HG03469 (cell line): Measurements from ENCODE around the gene CD63.
A peak's percentile ranks its signal among the peaks of the same experiment; 100 is the strongest.
"Not testable (repeated sequence)": the region's sequence is repeated elsewhere in the genome, so short reads cannot be mapped to it uniquely, and the experiment has no call there.

ENCODE experiments used
- ATAC-seq: cut with Tn5 transposase; IDR thresholded peaks from one replicate; pipeline ENCODE4 v1.9.1; 2021; ENCODE audit warnings: mild to moderate bottlenecking, moderate library complexity, moderate number of reproducible peaks; ENCODE audit not compliant: unreplicated experiment

CD63 gene, protein sequence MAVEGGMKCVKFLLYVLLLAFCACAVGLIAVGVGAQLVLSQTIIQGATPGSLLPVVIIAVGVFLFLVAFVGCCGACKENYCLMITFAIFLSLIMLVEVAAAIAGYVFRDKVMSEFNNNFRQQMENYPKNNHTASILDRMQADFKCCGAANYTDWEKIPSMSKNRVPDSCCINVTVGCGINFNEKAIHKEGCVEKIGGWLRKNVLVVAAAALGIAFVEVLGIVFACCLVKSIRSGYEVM

DNA sequence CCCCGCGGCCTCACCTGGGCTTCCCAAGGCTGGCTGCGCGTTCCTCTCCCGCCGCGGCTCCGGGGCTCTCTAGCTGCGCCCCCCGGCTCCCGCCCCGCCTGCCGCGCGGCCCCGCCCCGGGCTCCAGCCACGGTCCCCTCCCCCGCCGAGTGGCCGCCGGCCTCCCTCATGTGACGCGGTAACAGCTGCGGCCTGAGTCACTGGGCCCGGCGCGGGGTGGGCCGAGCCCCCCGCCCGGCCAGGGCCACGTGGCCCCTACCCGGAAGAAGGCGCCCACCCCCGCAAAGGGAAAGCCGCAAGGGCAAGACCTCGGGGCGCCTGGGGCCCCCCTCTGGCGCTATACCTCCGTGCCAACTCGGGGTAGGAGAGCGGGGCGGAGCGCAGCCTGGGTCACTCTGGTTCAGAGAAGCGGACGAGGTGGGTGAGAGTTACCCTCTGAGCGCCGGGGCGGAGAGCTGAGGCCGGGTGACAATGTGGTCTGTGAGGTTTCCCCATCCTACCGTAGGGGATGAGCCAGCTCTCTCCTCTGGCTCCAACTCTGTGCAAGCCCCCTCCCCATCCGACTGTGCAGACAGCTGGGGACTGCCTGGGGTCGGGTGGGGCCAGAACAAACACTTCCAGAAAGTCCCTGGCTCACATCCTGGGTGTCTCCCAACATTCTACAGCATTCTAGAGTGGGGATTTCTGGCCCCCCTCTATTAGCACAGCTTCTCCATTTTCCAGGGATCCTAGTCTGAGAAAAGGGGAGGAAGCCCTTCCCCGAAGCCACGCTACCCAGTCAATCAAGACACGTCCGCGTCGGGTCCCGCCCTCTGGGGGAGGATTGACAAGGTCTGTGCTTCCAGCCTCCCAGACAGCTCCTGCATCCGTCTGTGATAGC is at the start of gene CD63:
CD63 (minus strand) TSS at position 71 of the 880 bp plus-strand sequence. CDS start 668 bp downstream, outside the sequence.
- ATAC-seq, result peak; percentile 38

- no peak for ATAC-seq
Measured at GRCh38 chr12:55777856-55778255, 49.0 kb upstream of the CD63 start.

DNA sequence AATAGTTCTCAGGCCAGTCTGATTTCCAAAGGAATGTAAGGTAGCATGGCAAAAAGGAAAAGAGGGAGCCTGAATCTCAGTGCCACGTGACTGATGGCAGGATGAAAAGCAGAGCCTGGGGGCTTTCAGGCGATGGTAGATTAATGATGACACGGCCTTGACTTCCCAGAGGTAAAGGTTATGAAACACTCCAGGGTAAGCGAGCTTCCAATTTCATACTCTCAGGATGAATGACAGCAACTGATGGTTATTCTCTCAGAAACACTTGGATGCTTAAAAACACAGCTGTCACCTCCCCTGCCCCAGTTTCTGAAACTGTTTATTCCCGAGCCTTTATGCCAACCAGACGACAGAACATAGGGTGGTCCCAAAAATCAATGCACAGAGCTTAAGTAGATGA is 42.9 kb upstream of the CD63 start:
- ATAC-seq, result no peak

- no peak for ATAC-seq
Measured at GRCh38 chr12:55767156-55767555, 38.3 kb upstream of the CD63 start.

- ATAC-seq, result no peak
Measured at GRCh38 chr12:55765736-55766290, 37.0 kb upstream of the CD63 start.

- no peak for ATAC-seq
Measured at GRCh38 chr12:55762646-55763045, 33.8 kb upstream of the CD63 start.

DNA sequence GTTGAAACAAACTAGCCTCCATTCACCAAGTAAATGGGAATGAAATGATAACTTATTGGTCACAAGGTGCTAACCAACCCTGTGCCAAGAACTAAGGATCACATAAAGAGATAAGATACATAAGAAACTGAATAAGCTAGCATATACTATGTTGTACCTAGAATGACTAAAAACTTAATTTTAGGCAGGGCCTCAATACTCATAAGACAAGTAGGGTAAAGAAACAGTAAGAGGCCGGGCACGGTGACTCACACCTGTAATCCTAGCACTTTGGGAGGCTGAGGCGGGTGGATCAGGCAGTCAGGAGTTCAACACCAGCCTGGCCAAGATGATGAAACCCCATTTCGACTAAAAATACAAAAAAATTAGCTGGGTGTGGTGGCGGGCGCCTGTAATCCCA is 31.9 kb upstream of the CD63 start:
- ATAC-seq, result no peak

DNA sequence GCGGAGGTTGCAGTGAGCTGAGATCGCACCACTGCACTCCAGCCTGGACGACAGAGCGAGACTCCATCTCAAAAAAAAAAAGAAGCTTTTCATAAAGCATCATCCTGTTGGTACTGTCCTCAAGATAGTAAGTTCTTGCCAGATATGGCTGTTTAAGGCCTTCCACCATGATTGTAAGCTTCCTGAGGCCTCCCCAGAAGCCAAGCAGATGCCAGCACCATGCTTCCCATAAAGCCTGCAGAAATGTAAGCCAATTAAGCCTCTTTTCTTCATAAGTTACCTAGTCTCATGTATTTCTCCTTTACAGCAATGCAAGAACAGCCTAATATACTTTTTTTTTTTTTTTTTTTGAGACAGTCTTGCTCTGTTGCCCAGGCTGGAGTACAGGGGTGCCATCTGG is 29.8 kb upstream of the CD63 start:
- ATAC-seq, result not testable (repeated sequence)

DNA sequence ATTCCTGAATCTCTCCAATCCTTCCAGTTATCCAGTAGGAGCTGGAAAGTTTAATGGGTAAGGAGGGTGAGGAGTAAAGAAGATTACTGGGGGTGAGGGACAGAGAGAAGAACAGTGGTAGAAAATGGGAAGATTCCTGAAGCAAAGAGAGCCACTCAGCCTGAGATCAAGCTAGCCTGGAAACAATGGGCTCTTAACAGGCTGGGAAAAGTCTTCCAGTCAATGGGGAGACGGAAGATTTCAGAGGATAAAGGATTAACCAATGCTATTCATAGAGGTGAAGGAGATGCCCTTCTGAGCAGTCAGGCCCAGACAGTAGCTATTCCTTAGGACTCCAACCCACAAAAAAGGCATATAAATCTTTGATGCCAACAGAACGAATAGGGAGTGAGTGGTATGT is 28.9 kb upstream of the CD63 start:
- no peak for ATAC-seq

DNA sequence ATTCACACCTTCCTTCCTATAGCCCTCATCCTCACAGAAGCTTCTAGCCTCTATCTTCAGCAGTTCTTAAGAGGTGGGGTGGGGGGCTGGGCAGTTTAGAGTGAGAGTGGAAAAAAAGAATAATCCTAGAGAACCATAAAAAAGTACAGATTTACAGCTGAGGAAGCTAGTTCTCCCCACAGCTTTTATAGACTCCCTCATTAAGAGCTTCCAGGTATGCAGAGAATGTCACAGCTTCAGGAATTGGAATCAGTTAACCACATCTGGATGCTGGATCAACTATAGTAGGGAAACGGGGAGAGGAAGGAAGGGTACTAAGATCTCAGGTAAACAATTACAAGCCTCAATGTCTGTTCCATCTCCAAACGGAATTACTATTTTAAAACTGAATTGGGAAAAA is 26.4 kb upstream of the CD63 start:
- ATAC-seq, result no peak

DNA sequence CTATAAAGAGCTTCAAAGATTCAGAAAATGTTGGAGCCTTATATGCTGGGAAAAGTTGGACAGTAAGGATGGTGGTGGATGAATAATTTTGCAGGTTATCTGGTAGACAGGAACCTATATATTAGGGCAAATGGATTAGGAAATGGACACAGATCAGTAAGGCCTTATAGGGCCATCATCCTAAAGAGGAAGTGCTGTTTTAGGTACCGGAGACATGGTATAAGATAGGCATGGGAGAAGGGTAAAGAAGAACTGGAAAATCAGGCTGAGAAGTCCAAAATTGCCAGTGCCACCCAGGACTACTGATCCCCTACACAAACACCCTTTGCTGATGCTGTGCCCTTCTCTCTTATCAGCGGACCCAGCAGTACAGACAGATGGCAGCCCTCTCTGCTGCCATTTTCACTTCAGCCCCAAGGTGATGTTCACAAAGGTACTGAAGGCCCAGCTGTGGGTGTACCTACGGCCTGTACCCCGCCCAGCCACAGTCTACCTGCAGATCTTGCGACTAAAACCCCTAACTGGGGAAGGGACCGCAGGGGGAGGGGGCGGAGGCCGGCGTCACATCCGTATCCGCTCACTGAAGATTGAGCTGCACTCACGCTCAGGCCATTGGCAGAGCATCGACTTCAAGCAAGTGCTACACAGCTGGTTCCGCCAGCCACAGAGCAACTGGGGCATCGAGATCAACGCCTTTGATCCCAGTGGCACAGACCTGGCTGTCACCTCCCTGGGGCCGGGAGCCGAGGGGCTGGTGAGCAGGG is 19.6 kb upstream of the CD63 start:
- ATAC-seq, result no peak

GRCh38 chr12:55746913-55747231 is 18.1 kb upstream of the CD63 start:
- ATAC-seq, result no peak

- no peak for ATAC-seq
Measured at GRCh38 chr12:55746174-55746912, 17.5 kb upstream of the CD63 start.

DNA sequence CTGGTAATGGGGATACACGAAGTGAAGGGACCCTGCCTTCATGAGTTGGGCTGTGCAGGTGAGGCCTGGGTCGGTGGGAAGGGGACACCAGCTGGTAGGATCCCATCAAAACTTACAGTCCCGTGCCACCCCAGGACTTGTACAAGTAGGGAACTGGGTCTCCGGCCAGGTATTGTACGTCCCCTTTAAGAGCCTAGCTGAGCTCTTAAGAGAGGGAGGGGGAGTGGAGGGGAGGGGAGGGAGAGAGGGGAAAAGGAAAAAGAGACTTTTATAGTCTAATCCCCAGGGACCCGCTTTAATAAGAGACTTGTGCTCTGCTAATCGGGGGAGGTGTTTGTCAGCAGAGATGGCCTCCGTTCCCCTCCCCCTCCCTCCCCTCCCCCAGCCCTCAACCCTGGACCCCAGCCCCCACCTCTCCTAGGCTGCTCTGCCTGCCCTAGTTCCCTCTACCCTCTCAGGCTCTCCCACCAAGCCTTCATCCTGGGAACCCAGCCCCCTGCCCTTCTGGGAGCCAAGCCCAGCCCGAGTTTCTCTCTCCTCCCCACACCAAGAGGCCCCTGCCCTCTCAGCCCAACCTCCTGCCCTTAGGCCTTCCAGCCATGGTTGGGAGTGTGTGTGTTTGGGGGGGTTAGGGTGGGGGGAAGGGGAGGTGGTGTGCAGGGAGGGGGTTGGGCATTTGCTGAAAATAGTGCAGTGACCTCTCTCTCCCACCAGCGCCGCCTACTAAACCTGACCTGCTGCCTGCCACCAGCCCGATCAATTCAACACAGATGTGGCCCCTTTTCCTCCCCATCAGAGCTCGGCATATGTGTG is 16.8 kb upstream of the CD63 start:
- ATAC-seq, result no peak

DNA sequence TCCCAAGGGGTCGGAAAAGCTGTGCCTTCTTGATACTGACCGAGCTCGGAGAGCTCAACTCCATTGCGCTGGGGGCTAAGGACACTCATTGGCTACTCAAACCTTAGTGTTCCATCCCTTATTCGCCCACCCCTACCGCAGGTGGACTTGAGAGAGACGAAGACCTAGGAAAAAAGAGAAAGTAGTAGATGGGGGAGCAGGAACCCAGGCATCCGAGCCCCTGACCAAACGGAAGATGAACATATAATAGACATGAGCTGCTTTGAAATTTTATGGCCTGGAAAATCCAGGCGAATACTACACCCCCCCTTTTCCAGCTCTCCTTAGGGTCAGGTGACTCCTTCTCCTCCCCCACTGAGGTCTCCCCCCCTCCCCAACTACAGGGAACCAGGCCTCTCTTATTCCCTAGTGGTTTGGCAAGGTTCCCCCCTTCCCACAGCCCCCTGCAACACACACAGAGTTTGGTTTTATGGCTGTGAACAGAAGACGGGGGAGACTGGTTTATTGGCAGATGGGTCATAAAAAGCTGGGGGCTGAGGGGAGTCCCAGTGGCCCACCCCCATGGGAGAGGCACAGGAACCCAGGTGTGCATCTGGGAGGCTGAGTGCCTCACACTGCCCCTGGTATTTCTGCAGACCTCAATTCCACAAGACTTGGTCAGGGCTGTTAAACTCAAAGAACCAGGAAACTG is 15.7 kb upstream of the CD63 start:
- ATAC-seq, result no peak

GRCh38 chr12:55743406-55744339 is 14.9 kb upstream of the CD63 start:
- no peak for ATAC-seq

GRCh38 chr12:55742719-55743405 is 14.1 kb upstream of the CD63 start, which contains the start of gene GDF11:
TSS of gene GDF11 (plus strand) at chr12:55743122. CDS start at chr12:55743317, 195 bp downstream.
- ATAC-seq, result no peak
